Mucosa of stomach (tissue), 1 donor: ENCODE measurements around the gene EVPL.
A peak's percentile ranks its signal among the peaks of the same experiment; 100 is the strongest.

ENCODE experiments used
- H3K27me3 ChIP-seq: one replicate; pipeline ENCODE4 v1.7.0; 2013; ENCODE audit warnings: mild to moderate bottlenecking, low read length; ENCODE audit not compliant: control insufficient read depth, insufficient read depth
- H3K36me3 ChIP-seq: one replicate; pipeline ENCODE4 v1.7.0; 2013; ENCODE audit warnings: low read length; ENCODE audit not compliant: control insufficient read depth, insufficient read depth
- H3K4me1 ChIP-seq: one replicate; pipeline ENCODE4 v1.7.0; 2013; ENCODE audit warnings: mild to moderate bottlenecking, low read length; ENCODE audit not compliant: control insufficient read depth, insufficient read depth
- H3K4me3 ChIP-seq: one replicate; pipeline ENCODE4 v1.7.0; 2013; ENCODE audit warnings: low read length
- H3K9ac ChIP-seq: one replicate; pipeline ENCODE4 v1.7.0; 2013; ENCODE audit warnings: mild to moderate bottlenecking, low read length, moderate library complexity
- H3K9me3 ChIP-seq: one replicate; pipeline ENCODE4 v1.7.0; 2013; ENCODE audit warnings: mild to moderate bottlenecking, low read length, moderate library complexity; ENCODE audit not compliant: control insufficient read depth
- donor health status: Pancreatic carcinoma.

EVPL gene

GRCh38 chr17:76040376-76040775 lies 13.3 kb upstream of the EVPL start:
- no peaks in the 10 kb centered on the region for H3K9me3 ChIP-seq
- H3K4me1 ChIP-seq: no peaks in the 10 kb centered on the region
- peaks cover 26% of the 10 kb centered on the region for H3K36me3 ChIP-seq
- no peak overlapping the region for H3K9ac ChIP-seq
- no peaks in the 10 kb centered on the region for H3K27me3 ChIP-seq
- no peak overlapping the region for H3K4me3 ChIP-seq

- Histone ChIP-seq H3K36me3 (peaks cover 20% of the 10 kb centered on the region), H3K27me3 (no peaks in the 10 kb centered on the region), H3K4me1 (no peaks in the 10 kb centered on the region), H3K4me3 (no peak overlapping the region), H3K9ac (no peak overlapping the region), H3K9me3 (no peaks in the 10 kb centered on the region)
Measured at GRCh38 chr17:76039121-76039520, 12.0 kb upstream of the EVPL start.

- Histone ChIP-seq H3K36me3 (peaks cover 18% of the 10 kb centered on the region), H3K9me3 (no peaks in the 10 kb centered on the region), H3K27me3 (no peaks in the 10 kb centered on the region), H3K4me3 (no peak overlapping the region), H3K9ac (no peak overlapping the region), H3K4me1 (no peaks in the 10 kb centered on the region)
Measured at GRCh38 chr17:76038050-76038449, 10.9 kb upstream of the EVPL start.

- Histone ChIP-seq H3K4me3 (no peak overlapping the region), H3K9me3 (no peaks in the 10 kb centered on the region), H3K9ac (no peak overlapping the region), H3K36me3 (peaks cover 18% of the 10 kb centered on the region), H3K27me3 (no peaks in the 10 kb centered on the region), H3K4me1 (no peaks in the 10 kb centered on the region)
Measured at GRCh38 chr17:76036497-76037261, 9.6 kb upstream of the EVPL start.

DNA sequence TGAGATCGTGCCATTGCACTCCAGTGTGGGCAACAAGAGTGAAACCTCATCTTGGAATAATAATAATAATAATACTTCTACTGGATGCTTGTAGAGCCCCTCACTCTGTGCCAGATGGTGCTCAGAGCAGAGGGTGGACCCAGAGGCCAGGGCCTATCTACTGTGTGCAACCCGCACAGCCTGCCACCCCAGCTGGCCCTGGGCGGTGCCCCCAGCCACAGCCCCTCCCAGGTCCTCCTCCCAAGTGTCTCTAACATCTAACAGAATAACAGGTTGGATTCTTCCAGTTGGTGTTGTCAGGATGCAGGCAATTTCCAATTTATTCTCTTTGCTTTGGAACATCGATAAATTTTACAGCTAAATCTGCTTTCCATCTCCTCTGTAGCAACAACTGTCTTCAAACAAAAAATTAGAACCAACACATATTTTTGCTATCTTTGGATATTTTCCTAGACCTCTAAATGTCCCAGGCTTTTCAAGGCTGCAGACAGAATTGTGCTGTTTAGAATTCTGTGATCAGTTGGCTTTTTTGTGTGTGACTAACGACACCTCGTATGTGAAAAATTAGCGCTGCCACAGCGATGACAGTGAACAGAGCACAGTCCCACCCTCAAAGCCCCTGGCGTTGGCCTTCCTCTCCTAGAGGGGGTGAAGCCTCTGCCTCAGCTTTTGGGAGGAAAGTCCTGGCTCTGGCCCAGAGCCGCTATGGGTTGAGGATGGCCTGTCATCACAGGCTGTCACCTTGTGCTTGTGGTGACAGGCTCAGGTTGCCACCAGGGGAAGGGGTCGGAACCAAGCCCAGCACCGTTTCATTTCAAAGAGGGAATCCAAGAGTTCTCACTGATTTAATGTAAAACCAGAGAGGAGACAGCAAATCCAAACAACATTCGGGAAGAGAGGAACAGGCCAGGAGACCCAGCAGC lies 7.6 kb upstream of the EVPL start:
- Histone ChIP-seq H3K9me3 (no peaks in the 10 kb centered on the region), H3K4me1 (peaks cover 3% of the 10 kb centered on the region), H3K27me3 (no peaks in the 10 kb centered on the region), H3K4me3 (no peak overlapping the region), H3K9ac (no peak overlapping the region), H3K36me3 (peaks cover 14% of the 10 kb centered on the region)

DNA sequence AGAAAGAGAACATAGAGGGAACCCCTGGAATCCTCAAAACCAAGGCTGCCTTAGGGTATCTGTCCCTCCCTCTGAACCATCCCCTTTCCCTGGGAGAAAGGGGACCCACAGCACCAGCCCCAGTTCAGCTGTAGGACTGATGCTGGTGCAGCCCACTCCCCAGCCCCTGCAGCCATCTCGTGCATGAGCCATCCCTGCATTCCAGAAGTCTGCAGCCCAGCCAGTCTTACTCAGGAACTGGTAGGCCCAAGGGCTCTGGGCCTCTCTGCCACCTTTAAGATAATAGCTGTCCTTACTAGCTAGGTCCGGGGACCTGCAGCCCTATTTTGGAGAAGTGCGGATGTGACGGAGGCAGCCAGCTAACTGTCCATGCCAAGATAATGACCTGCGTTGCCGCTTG lies 6.0 kb upstream of the EVPL start:
- no peaks in the 10 kb centered on the region for H3K9me3 ChIP-seq
- no peaks in the 10 kb centered on the region for H3K27me3 ChIP-seq
- H3K9ac ChIP-seq: no peak overlapping the region
- no peak overlapping the region for H3K4me3 ChIP-seq
- peaks cover 8% of the 10 kb centered on the region for H3K4me1 ChIP-seq
- H3K36me3 ChIP-seq: peaks cover 7% of the 10 kb centered on the region

DNA sequence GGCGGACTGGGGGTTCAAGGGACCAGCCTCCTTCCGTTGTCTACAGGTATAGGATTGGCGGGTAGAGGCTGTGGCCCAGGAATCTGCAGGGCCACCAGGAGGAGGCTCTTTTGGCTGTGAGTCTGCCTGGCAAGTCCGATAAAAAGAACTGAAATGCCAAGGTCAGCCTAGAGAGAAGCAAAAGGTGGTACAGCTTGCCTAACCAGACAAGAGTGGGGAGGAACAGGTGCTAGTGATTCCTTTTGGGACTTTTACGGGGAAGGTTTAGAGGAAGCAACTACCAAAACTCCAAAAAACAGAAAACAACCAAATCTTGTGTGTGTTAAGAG lies 5.6 kb upstream of the EVPL start:
- H3K27me3 ChIP-seq: no peaks in the 10 kb centered on the region
- no peak overlapping the region for H3K9ac ChIP-seq
- no peaks in the 10 kb centered on the region for H3K9me3 ChIP-seq
- peaks cover 9% of the 10 kb centered on the region for H3K4me1 ChIP-seq
- no peak overlapping the region for H3K4me3 ChIP-seq
- peaks cover 3% of the 10 kb centered on the region for H3K36me3 ChIP-seq

- Histone ChIP-seq H3K4me1 (peaks cover 13% of the 10 kb centered on the region), H3K36me3 (no peaks in the 10 kb centered on the region), H3K9me3 (no peaks in the 10 kb centered on the region), H3K27me3 (no peaks in the 10 kb centered on the region), H3K4me3 (no peak overlapping the region), H3K9ac (no peak overlapping the region)
Measured at GRCh38 chr17:76032073-76032779, 5.1 kb upstream of the EVPL start.

DNA sequence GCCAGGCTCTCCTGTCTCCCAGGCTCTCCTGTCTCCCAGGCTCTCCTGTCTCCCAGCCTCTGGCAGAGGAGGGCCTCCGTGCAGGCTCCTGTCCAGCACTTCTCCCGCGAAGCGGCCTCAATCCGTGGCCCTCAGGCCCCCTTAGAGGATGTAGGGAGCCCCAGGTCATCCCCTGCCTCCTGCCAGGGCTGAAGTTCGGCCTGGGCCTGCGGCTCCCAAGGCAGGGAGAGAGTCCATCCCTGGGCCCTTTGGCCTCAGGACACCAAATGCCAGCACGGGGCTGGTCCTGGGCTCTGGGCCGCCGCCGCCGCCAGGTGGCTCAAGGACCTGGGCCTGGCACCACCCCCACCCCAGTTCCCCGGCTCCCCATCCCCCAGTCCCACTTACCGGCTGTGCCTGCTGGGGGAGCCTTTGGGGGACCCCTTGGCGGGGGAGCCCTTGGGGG lies 370 bp downstream of the EVPL start:
- H3K4me1 ChIP-seq: peaks cover 33% of the 10 kb centered on the region
- no peaks in the 10 kb centered on the region for H3K9me3 ChIP-seq
- H3K36me3 ChIP-seq: no peaks in the 10 kb centered on the region
- no peak overlapping the region for H3K4me3 ChIP-seq
- H3K27me3 ChIP-seq: no peaks in the 10 kb centered on the region
- H3K9ac ChIP-seq: peak overlapping the region; percentile 68

DNA sequence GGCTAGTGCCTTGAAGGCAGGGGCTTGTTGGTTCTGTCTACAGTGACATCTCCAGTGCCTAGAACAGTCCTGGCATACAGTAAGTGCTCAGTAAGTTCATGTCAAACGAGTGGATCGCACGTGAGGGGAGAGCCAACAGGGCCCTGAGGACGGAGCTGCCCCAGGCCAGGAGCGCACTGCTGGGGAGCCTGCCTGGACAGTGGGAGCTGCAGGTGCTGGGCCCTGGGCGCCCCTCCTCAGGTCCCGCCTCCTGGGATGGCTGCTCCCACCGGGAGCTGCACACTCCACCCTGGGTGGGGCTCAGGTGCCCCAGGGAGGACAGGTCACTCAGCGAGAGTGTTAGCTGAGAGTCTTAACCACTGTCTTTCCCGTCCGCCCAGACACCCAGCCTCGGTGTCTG lies 1.8 kb downstream of the EVPL start:
- no peaks in the 10 kb centered on the region for H3K36me3 ChIP-seq
- H3K9ac ChIP-seq: no peak overlapping the region
- peaks cover 33% of the 10 kb centered on the region for H3K4me1 ChIP-seq
- H3K4me3 ChIP-seq: no peak overlapping the region
- H3K27me3 ChIP-seq: no peaks in the 10 kb centered on the region
- H3K9me3 ChIP-seq: no peaks in the 10 kb centered on the region

GRCh38 chr17:76024353-76024752 lies 2.8 kb downstream of the EVPL start:
- H3K4me3 ChIP-seq: no peak overlapping the region
- H3K4me1 ChIP-seq: peaks cover 27% of the 10 kb centered on the region
- H3K36me3 ChIP-seq: no peaks in the 10 kb centered on the region
- no peaks in the 10 kb centered on the region for H3K27me3 ChIP-seq
- no peak overlapping the region for H3K9ac ChIP-seq
- H3K9me3 ChIP-seq: no peaks in the 10 kb centered on the region

DNA sequence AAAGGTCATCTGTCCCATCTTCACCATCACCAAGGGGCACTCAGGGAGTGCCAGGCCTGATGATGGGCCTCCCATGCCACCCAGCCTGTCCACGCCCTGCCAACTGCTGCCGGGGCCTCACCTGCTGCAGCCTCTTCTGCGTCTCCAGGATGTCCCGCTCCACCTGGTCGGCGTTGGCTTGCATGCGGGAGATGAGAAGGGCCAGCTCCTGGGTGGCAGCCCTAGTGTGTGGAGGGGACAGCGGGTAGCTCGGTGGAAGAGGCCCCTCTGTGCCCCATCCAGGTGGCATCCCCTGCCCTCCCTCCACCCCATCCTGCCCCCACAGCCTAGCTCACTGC lies 3.2 kb downstream of the EVPL start:
- Histone ChIP-seq H3K4me3 (no peak overlapping the region), H3K36me3 (no peaks in the 10 kb centered on the region), H3K9me3 (no peaks in the 10 kb centered on the region), H3K27me3 (no peaks in the 10 kb centered on the region), H3K4me1 (peaks cover 25% of the 10 kb centered on the region), H3K9ac (no peak overlapping the region)
